ENCODE measurements around the gene MORN1.

MORN1 gene

GRCh38 chr1:2373551-2374251 is 17.7 kb downstream of the MORN1 start:
- no peak for DNase-seq (ENCODE audit: low spot score)

DNA sequence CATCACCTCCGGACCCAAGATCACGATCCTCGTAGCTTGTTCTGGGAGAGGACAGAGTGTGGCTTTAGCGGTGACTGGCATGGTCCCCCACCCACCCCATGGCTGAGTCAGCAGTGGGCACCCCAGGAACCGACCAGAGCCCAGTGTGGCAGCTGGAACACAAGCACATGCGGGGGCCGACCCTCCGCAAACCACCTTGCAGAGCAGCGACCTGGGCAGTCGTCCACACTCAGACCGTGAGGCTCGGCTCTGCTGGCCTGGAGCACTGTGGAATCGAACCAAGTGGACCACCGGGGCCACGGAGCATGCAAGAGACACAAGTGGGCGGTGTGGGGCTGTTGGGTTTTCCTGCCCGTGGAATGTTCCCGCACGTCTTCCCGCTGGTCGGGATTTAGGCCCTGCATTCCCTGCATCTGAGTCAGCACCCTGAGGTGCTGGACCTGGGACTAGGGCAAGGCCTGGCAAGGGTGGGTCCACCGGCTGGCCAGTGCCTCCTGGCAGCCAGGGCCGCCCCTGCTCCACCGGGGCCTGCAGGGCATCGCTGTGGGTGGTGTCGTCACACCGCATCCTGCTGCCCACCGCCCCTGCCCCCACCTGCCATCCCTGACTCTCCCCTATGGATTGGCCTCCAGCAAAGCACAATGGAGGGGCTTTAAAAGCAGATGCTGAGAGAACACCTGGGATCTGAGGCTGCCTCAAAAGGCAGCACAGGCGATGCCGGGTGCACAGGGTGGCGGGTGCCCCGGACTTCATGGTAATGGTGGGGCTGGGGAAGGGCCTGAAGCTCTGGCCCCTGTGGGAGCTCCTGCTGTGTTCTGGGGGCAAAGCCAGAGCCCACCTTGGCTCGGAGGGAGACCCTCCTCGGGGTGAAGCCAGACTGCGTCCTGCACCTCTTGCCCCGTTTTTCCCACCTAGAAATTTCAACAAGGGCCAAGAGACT is 18.5 kb downstream of the MORN1 start:
- DNase-seq (ENCODE audit: low spot score), result no peak

GRCh38 chr1:2368053-2368744 is 23.2 kb downstream of the MORN1 start:
- DNase-seq (ENCODE audit: low spot score), result no peak

DNA sequence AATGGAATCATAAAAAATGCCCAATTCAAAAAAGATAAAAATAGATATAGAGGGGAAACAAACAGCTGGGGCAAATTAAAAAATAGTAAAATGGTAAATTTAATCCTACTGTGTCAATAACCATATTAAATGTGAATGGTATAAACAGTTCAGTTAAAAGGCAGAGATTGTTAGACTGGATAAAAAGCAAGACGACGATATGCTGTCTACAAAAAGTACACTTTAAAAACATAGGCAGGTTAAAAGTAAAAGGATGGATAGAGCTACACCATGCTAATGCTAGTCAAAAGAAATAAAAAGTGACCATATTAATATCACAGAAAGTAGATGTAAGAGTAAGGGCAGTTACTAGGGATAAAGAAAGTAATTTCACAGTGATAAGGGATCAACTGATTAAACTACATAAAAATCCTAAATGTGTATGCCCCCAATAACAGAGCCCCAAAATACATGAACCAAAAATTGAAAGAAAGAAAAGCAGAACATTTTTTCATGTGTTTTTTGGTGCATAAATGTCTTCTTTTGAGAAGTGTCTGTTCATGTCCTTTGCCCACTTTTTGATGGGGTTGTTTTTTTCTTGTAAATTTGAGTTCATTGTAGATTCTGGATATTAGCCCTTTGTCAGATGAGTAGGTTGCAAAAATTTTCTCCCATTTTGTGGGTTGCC is 27.4 kb downstream of the MORN1 start:
- DNase-seq (ENCODE audit: low spot score), result no peak

DNA sequence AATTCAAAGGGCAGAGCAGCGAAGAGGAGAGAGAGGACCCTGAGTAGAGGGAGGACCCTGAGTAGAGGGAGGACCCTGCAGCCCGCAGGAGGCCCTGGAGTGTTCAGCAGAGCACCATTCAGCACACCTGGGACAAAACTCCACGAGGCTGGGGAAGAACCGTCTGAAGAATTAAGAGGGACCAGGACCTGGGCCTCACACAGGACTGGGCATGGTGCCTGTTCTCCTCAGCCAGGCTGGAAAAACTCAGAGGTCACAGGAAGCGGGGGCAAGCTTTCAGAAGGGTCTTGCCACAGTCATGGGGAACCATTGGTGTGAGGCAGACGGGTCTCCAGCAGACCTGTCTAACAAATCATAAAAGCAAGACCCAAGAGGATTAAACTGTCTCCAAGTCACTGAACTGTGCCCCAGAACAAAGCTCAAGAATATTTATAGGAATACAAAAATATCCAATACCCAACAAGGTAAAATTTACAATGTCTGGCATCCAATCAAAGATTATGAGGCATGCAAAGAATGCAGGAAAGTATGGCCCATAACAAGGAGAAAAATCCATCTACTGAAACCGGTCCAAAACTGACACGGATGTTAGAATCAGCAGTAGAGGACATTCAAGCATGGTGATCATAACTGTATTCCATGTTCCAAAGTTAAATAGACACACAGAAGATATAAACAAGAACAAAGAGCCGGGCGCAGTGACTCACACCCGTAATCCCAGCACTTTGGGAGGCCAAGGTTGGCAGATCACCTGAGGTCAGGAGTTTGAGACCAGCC is 30.6 kb downstream of the MORN1 start:
- no peak for DNase-seq (ENCODE audit: low spot score)

DNA sequence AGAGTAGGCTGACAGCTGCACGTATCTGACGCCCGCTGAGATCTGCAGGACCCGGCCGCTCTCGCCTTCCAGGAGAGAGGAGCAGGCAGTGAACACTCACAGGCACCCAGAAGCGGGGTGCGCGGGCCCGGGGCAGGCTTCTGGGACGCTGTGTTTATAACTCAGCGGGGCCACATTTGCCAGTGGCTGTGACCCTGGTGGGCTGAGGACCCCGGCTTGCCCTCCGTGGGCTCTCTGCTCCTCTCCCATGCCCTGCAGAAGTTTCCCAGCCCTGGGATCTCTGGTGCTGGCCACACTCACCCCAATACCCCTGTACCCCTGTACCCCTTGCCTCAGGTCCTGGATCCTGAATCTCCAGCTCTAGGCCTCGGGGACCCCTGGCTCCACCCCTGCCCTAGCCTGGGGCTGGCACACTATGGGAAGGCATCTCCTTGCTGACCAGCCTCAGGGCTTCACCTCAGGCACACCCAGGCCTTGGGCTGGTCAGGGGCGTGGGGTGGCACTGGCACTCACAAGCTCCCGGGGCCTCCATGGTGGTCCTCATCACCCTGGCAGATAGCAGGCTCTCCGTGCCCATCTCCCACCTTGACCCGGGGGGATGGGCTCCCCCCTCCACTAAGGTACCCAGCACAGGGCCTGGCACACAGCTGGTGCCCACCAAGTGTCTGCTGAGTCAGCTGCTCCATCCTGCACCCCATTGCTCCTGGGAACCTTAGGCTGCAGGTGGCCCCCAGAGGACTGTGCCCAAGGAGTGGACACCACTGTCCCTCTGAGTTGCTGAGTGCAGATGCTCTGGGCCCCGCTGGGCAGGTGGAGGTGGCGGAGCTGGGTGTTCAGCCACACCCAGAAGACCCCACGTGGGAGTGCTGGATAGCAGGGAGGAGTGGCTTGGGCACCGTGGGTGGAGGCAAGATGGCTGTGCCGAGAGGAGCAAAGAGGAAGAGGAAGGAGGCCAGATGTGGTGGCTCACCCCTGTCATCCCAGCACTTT is 32.4 kb downstream of the MORN1 start:
- no peak for DNase-seq (ENCODE audit: low spot score)

DNA sequence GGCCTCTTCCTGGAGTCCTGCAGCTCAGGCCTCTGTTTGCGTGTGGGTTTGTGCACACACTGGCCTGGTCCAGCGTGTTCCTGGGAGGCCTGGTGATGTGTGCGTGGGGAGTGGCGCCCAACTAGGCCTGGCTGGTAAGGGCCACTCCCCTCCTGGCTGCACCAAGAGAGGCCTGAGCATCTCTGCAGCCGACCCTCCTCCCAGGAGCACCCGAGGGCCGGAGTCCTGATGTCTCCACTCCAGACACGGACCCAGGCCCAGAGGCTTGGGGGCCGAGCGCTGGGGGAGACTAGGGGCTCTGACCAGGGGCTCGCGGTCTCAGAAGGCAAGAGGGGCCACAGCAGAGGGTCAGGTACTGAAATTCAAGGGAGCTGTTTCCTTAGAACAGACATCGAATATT is 33.3 kb downstream of the MORN1 start:
- no peak for DNase-seq (ENCODE audit: low spot score)

GRCh38 chr1:2356911-2357845 is 34.2 kb downstream of the MORN1 start:
- DNase-seq (ENCODE audit: low spot score), result no peak

DNA sequence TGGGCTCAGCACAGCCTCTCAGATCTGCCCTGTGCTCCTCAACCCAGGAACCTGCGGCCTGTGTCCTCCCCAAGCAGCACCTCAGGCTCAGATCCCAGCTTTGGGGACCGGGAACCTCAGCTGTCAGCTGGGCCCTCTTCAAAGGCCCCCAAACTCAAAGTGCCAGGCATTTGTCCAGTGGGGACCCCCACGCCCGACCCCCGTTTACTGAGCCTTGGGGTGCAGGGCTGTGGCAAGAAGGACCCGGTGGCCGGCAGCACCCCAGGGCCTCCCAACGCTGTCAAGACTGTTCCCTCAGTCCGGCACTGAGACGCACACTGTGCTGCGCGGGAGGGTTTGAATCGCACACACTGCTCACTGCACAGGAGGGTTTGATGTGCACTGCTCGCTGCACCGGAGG is 35.0 kb downstream of the MORN1 start:
- DNase-seq (ENCODE audit: low spot score), result no peak

DNA sequence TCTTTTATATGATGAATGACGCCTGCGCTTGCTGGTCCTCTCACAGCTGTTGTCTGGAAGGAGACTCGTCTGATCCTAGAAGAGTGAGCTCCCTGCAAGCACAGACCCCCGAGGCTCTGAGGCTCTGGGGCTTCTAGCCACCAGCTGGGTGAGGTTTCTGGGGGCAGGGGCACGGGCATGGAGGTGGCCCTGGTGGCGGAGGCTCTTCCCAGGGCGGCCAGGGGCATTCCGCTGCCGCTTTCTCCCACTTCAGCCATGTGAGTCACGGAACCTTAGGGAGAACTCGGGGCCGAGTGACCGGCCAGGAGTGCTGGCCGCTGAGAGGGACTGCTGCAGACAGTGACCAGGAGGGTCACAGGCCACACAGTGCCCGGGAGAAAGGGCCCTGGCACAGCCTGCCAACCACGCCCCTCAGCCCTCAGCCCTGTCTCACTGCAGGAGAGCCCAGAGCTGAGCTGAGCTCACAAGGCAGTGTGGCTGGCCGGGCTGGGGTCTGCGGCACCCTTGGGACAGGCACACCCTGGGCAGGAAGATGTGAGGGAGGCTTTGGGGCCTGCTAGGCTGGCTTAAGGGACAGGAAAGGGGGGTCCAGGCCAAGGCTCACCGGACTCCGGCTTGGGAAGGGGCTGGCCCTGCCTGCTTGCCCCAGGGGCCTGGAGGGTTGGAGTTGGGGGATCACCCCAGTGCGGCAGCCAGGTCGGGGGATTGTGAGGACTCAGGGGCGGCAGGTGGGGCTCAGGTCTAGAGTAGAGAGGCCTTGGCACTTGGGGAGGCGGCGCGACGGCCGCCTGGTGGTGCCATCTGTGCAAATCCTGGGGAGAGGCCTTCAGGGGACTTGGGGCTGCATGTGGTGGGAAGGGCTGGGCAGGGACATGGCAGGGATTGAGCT is 35.7 kb downstream of the MORN1 start:
- DNase-seq (ENCODE audit: low spot score), result no peak

DNA sequence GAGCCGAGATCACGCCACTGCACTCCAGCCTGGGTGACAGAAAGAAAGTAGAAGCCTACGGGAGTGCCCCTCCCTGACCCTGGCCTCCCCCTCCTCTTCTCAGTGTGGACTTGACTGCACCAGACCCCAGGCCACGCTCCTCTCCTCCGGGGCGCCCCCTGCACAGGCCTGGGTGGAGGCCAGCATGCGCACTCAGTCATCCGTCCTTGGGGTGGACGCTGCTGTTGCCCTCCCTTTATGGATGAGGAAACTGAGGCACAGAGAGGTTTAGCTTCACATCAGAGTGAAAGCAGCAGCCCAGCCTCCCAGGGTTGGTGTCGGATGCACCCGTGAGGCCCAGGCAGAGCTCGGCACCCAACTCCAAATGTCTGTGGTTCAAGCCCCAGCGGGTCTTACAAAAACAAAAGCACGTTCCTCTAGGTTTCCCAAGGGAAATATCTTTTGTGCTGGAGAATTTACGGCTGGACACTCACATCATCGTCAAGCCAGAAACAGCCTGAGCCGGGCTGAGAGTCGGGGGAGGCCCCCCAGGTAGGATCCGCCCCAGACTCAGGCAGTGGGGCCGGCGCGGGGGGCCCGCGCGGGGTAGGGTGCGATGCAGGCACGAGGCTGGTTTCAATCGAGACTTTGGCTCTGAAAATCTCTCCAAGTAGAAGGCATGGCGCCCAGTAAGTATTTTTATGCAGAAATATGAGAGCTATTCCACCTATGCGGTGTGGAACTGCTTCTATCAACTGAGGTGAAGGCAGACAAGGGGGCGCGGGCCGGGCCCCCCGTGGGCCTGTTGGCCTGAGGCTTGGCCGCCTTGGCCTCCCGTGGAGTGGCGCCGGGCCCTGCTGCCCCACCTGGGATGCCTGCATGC is 36.6 kb downstream of the MORN1 start:
- no peak for DNase-seq (ENCODE audit: low spot score)

DNA sequence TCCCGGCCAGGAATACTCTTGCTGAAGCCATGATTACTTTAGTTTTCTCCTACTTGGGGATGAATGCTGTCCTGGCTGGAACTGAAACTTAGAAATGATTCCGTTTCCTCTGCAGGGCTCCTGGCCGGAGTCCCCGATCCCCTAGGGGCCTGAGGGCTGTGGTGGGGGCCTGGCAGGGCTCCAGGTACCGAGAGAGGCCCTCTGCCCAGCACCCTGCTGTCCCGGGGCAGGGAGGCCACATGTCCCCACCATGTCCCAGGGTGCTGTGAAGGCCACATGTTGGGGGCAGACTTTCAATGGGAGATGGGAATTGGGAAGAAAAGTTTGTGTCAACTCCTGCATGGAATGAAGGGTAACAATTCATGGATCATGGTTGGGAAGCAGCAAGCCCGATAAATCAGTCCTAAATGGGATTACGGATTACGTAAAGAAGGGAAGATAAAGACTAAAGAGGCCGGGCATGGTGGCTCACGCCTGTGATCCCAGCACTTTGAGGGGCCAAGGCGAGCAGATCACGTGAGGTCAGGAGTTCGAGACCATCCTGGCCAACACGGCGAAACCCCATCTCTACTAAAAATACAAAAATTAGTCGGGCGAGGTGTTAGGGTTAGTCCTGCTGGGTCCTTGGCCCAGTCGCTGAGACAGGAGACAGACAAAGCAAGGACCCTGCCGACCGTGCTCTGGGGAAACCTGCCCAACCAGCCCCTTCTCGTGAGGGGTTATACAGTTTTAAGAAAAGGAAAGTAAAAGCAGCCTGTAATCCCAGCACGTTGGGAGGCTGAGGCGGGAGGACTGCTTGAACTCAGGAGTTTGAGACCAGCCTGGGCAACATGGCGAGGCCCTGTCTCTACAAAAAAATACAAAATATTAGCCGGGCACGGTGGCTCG is 37.6 kb downstream of the MORN1 start:
- no peak for DNase-seq (ENCODE audit: low spot score)

GRCh38 chr1:2352897-2353550 is 38.3 kb downstream of the MORN1 start:
- DNase-seq (ENCODE audit: low spot score), result no peak

DNA sequence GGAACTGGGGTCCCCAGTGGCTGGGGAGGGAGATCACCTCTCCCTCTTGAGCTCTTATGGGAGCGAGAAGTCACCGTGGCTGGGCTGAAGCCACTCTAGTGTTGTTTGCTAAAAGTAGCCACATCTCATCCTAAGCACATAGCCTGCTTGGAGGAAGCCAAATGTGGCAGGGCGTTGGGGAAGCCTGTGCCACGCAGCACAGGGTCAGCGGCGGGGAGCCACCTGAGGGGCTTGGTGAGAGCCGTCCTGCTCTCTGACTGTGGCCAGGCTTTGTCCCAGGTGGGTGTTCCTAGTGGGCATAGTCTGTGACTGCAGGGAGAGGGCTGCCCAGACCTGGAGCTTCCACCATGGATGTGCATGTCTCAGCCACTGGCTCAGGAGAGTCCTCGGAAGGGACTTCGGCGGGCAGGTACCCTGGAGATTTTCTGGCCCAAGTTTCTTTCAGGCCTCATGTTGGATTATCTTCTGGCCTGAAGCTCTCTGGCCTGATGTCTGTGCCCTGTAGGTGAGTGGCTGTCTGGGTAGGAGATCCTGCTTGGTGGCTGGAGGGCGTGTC is 38.9 kb downstream of the MORN1 start:
- DNase-seq (ENCODE audit: low spot score), result no peak

- DNase-seq (ENCODE audit: low spot score), result no peak
These were observed 39.6 kb downstream of the MORN1 start for GRCh38 chr1:2351723-2352122.

All from D341Med (cell line).